Globus pallidus (tissue), 1 donor: ENCODE data around the gene ADAD2.

Source experiments
- DNase-seq: peaks from one replicate; pipeline ENCODE4 v3.0.0-alpha.2; 2015; ENCODE audit warnings: low spot score

Gene ADAD2

DNA sequence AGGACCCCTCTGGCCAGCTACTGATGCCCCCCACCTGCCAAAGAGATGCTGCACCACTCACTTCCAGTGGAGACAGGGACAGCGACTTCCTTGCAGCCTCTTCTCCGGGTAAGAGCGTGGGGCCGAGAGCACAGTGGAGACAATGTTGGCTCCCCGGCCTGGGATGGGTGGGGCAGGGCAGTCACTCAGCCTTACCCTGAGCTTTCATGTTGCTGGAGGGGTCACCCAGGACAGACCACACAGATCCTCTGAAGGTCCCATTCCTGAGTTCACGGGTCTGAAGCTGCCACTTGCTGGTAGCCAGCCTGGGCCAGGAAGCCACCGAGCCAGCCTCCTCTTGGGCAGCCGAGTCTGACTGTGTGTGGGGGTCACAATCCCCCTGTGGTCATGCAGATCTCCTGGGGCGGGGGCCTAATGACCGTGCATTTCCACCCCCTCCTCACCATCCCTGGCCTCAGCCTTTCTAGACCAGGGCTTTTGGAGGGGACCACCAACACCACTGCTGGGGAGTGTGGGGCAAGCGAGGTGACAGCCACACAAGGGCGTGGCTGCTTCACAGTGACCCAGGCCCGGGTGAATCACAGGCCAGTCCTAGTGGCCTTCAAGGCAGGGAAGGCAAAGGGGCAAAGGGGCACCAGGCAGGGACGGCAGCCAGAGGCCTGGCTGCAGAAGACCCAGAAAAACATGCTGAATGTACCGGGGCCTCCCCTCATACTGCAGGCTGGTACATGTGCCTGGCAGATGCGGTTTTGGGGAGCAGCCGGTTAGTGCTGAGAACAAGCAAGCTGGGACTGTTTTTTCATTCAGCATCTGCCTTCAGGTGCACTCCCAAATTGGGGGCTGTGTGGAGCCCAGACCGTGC lies 14.5 kb upstream of the ADAD2 start:
- DNase-seq: no peak

DNA sequence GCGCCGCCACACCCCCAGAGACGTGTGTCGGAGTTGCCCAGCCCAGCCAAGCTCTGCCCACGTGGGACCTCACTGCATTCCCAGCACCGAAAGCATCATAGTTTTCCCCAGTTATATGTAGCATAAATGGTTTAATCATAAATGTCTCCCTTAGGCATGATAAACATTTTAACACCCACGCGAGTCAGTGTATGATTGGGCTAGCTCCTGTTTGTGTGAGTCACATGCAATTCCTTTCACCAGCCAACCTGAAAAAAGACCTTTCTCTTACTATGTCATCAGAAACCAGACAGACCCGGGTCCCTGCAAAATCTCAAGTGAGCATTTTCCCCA lies 13.2 kb upstream of the ADAD2 start:
- DNase-seq: no peak

DNA sequence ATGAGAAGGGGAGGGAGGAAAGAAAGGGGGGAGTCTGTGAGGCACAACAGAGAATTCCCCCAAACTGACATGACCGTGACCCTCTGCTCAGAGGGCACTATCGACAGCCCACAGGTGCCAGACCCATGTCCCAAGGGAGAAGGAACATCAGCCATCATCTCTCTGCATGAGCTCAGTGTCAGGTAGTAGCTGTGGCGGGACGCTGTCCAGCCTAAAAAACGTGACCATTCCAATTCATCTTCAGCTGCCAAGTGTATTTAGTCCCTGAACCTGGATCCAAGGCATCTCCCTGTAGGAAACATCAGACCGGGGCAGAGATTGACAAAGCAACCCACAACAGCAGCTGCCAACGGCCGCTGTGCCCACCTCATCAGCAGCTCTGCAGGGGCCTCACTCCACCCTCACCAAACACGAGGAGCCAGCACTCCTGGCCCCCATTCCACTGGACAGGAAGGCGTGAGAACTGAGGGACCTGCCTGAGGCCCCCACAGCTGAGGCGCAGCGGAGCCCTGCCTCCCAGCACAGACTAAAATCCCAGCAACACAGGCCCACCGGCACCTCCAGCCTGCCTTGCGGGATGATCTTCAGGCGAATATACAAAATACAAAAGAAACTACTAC lies 12.7 kb upstream of the ADAD2 start:
- DNase-seq: no peak

DNA sequence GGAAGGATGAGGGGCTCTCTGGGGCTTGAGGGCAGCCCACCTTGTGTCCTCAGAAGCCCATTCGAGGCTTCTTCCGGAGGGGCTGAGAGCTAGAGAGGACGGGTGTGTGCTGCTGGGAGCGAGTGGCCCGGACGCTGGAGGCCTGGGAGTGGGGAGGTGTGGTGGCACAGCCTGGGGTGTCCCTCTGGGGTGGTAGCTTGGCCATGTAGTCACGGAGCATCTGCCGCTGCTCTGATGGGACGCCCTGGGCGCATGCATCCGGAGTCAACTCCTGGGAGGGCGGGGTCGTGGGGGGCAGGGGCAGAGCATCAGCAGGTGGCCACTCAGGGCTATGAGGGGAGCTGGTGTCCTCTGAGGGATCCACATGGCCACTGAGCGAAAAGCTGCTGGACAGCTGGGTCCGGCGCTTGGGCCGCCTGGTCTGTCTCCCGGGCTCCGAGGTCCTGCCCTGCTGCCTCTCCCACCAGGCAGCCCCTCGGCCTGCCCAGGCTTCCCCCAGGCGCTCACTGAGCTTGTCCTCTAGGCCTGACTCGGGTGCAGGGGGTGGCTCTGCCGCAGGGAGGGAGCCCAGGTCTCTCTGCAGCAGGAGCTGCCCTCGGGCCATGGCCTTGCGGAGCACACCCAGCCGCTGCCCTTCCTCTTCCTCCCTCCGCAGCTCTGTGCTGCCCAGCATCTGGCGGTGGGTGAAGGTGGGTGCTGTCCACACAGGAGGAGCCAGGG lies 11.9 kb upstream of the ADAD2 start:
- no peak for DNase-seq

DNA sequence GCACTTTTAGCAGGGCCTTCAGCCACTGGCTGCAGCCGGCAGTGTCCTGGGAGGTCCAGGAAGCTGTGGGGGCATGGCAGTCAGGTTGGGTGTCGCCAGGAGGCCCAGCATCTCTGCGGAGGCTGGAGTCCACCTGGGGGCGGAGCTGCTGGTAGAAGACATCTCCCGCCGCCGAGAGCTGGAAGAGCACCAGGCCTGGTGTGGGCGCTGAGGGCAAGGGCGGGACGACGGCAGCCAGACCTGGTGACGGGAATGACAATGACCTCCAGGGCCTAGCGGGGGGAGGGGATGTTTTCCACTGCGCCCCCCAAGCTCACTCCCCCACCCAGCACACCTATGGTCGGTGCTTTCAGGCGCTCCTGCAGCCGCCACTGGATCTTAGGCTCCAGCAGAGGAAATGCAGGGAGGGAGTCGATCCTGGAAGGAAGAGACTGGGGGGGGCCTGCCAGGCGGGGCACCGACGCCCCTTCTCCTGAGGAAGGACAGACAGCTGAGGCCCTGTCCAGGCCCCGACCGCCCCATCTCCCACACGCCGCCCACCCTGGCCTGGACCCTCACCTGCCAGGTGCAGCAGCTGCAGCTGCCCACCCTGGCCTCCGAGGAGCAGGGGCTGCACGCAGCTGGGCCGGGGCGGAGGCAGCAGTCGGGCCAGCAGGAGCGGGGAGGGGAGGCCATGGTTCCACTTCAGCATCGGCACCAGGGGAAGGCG lies 11.2 kb upstream of the ADAD2 start:
- DNase-seq: no peak

DNA sequence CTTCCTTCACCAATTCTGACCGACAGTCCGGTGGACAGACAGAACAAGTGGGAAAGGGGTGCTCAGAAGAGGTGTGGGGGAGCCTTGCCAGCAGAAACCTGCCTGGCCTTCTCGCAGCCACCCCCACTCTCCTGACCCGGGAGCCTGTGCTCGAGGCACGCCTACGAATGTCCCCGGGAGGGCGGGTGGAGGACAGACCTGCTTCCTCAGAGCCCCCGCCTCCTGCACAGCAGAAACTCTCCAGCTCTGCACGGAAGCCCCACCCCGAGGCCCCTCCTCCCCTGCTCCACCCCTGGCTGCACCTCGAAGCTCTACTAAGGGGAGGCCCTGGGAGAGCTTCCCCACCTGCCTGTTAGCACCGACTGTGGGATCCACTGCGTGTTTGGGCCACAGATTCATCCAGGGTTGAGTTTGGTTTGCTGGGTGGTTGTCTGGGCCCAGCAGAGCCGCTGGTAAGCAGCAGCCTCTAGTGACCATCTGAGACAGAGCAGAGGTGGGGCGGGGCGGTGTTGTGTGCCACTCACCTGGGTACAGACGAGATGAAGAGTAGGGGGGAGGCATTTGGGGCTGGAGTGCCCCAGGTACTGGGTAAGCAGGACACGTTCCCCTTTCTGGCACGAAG lies 10.3 kb upstream of the ADAD2 start:
- no peak for DNase-seq

DNA sequence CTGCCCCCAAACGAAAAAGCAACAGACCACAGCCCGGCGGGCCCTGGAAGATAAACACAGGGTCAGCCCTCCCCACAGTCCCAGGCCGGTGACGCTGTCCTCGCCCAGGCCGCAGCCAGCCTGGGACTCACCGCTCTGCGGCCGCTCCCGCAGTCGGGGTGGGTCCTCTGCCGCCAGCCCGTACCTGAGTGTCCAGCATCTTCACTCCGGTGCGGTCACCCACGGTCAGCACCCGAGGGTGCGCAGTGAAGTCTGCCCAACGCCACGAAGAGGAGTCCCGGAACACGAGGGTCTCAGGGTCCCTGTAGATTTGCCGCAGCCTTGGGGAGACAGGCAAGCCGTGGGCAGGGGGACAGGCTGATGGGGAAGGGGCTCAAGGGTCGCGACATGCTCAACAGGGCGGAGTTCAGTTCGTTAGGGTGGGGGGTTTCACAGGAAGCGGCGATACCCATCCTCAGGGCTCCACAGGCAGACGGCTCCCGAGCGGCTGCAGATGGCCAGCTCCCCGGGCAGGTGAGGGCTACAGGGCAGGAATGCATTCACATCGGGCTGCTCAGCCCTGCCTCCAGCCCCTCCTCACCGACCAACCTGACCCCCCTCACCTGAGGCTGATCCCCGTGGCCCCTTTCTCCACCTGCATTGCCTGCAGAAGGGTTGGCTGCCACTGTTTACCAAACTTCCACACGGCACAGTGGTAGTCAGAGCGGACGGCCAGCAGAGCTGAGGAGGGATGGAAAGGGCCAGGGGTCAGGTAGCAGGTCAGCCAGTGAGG lies 9.6 kb upstream of the ADAD2 start:
- DNase-seq: no peak

DNA sequence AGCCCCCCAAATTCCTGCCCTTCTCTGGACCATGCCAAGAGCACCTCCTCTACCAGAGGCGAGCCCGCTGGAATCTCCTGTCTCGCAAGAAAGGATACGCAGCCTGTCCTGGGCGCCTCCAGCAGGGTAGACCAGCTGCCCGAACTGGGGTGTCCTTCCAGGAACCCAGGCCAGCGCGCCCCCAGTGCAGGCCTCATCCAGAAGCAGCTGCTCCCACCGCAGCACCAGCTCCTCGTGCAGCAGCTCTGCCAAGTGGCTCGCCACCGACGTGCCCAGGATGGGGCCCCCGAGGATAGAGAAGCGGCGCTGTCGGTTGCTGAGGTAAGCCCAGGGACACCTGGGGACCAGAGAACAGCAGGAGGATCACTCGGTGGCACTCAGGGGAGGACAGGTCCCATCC lies 8.9 kb upstream of the ADAD2 start:
- DNase-seq: no peak

DNA sequence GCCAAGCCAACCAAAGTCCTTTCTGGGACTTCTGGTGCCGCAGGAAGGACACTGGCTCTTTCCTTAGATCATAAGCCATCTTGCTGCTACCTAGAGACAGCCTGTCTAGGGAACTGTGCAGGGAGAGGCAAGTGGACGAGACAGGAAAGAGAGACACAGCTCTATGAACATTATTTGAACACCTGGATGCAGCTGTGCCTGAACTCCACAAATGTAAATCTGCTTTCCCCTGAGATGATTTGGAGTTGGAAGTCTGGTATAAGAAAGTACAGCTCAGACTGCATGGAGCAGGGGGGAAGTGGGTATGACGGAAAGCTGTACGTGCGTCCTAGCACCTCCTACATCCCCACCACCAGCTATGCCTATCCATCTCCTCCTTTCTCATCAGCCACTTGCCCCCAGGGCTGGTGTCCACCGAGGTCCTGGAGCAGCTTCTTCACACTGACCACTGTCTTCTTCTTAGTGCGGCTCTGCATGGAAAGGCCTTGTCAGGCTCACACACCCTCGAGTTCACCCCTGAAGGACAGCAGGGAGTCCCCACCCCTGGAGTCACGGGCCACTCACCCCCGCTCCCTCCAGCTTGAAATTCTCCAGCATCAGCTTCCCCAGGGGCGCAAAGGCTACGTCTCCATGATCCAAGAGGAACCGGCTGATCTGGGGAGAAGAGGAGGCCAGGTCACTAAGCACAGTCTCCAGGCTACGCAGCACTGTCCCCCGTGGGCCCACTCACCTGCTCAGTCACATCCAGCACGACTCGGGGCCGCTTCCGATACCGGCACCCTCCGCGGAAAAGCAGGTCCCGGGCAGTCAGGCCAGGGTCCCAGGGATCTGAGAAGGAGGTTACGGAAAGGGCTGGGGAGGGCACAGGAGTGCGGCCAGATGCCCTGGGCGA lies 8.0 kb upstream of the ADAD2 start:
- DNase-seq: no peak

DNA sequence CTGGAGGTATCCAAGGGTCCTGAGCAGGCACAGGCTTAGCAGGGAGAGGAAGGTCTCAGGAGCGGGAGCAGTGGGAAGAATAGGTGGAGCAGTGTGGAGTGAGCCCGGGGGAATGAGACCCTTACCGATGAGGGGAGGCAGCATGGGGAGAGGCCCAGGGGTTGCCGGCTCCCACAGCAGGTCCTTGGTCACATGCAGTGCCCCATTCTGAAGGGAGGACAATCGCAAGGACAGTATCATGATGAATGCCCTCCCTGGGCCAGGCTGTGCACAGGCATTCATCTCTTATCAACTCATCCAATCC lies 7.4 kb upstream of the ADAD2 start:
- no peak for DNase-seq

DNA sequence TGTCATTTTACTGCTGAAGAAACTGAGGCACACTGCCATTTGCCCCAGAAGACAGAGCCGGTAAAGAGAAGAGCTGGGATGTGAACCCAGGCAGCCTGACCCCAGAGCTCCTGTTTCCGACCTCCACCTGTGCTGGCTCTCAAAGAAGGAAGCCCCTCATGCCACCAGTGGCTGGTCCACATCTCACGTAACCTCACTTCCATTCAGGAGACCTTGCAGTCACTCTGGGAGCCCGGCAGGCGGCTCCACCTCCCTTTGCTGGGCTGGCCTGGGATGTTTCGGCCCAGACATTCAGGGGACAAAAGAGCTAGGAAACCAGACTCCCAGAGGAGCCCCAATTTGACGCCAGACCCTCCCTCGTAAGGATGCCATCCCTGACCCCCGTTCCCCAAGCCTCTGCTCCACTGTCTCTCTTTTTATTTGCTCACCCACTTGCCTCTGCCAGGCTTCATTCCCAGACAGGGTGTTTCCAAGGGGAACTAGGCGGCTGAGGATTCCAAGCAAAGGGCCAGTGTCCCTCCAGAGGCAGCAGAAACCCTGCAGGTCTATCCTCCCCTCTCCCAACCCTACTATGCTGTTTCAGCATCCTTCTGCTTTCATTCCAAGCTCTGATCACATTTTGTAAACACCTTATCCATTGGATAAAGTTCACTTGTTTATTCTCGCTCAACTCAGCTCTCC lies 6.9 kb upstream of the ADAD2 start:
- no peak for DNase-seq

DNA sequence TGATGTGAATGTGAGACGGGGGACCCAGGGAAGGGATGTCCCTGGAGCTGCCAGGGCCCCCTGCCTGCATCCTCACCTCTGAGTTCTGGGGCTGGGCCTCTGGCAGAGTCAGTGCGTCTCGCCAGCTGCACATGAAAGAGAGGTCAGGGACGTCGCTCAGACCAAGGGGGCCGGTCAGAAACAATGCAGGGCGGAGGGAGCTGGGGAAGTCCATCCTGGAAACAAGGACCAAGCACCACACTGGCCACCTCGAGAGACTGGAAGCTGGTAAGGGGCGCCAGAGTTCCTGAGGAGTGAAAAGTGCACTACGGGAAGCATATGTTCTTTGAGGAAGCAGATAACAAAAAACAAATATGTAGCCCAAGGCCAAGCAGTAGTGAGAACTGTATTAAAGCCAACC lies 6.2 kb upstream of the ADAD2 start:
- DNase-seq: no peak

DNA sequence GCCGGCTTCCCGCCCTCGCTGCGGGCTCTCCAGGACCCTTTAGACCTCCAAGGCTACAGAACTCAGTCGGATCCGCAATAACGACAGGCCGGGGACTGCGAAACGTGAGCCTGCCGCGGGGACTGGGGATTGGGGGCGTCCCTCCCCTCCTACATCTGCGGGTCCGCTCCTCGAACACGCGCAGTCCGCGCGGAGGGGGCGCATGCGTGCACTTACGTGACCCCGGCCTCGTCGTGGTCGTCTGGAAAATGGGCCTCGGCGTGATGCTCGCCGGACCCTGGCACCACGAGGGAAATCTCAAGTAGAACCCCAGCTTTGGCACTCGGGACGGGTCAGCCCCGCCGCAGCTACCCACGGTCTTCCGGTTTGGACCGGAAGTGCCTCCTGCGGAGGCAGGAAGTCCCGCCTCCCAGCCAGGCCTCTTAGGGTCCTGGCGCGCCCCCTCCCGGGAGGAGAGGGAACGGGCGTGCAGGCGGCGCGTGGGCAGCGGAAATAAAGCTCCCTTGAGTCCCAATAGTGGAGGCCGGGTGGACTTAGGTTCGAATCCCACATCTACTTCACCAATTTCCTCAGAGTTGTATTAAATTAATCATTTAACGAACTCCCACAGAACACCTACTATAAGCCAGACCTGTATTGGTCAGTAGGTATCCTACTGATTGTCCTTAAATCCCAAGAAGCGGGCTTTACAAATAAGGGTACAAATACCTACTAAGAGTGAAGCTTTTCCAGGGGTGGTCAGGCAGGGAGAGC lies 4.1 kb upstream of the ADAD2 start, which contains the start of gene TAF1C:
Gene TAF1C, minus strand, starts transcription at position 373 of the 753 bp plus-strand sequence. CDS start 2,069 bp downstream, outside the sequence.
- DNase-seq: peak; percentile 93

DNA sequence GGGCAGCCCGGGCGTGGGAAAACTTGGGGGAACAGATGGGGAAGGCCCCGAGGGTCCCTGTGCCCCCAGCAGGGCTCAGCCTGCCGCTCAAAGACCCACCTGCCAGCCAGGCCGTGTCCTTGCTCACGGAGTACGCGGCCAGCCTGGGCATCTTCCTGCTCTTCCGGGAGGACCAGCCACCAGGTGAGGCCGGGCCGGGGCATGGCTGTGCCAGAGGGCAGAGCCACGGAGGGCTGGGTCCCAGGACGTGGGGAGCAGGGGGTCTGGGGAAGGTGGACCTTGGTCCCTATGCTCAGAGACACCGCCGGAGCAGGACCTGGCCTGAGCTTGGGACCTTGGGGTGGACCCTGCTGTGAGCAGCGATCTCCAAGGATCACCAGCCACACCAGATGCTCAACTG lies 509 bp downstream of the ADAD2 start:
- no peak for DNase-seq

DNA sequence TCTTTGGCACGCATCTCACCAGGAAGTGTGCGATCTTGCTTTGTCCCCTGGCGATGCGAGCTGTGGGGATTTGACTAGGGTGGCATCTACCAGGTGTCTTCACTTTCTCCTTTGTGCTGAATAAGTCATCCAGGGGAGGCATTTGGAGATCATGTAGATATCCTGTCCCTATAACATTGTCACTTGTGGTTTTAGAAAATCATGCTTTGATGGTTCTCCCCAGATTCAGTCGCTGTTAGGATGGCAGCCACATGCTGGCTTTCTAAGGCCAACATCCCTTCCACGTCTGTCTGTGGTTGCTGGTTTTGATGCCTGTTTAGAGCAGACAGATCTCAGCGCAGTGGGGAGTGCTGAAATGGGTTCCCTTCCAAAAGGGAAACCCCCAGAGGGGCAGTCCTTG lies 2.5 kb downstream of the ADAD2 start:
- DNase-seq: no peak

DNA sequence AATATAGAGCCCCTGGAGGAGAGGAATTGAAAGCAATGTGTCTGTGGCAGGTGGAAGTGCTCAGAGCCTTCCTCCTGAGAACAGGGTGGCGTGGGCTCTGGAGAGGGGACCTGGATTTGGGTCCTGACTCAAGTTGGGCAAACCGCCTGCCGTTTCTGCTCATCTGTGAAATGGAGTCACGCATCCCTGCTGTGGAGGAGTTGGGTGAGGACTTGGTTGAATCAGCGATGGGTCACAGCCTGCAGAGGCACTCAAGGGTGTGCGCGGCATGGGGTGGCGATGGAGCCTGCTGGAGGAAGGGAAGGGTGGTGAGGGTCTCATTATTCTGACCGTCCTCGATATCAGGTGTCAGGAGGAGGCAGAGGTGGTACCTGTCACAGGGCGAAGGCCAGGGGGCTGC lies 3.1 kb downstream of the ADAD2 start:
- DNase-seq: no peak

DNA sequence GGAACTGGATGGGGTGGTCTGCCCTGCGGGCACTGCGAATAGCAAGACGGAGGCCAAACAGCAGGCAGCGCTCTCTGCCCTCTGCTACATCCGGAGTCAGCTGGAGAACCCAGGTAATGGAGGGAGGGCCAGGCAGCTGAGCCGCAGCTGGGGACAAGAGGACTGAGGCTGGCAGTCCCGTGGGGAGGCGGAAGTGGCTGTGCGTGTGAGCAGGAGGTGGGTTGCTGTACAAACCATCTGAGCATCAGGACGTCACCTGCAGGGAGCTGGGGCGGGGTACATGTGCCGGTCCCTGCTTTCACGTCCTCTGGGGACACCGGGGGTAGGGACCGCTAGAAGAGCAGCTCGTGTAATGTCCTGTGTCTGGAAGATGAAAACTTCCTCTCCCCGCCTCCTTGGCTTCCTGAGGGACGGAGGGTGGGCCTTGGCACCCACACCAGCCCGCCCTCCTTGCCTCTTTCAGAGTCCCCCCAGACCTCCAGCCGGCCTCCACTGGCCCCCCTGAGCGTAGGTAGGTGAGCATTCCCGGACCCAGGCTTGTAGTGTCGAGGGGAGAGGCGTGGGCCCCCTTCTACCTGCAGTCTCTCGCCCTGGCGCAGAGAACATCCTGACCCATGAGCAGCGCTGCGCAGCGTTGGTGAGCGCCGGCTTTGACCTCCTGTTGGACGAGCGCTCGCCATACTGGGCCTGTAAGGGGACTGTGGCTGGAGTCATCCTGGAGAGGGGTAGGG lies 3.7 kb downstream of the ADAD2 start:
- no peak for DNase-seq
